Heart left ventricle (tissue), 16 donors: ENCODE results near the gene ST7. TPM values are rescaled to one million over a fixed set of nuclear protein-coding genes. Genes with fewer than 3 reads are reported as not detected.
A peak's percentile ranks its signal among the peaks of the same experiment; 100 is the strongest.
"Not testable (repeated sequence)": the region's sequence is repeated elsewhere in the genome, so short reads cannot be mapped to it uniquely, and the experiment has no call there.

ENCODE experiments used
- ATAC-seq, 4 donors: fragments of 200-7000 bp; cut with Tn5 transposase; one replicate each; pipeline ENCODE4 v1.9.1; 2020 to 2022; ENCODE audit warnings: moderate library complexity in 4 of 4, mild to moderate bottlenecking in 3 of 4, moderate number of reproducible peaks in 1 of 4
- DNase-seq, 5 donors: peaks; one replicate each; pipeline ENCODE4 v3.0.0-alpha.2; 2020
- H3K27ac ChIP-seq, 12 donors: fragments of 200-600 bp; sonication (generic) in 4 of 12; one replicate each; pipeline versions ENCODE4 v1.5.0 to v1.8.0; 2016 to 2022; ENCODE audit warnings: mild to moderate bottlenecking in 2 of 12
- H3K27me3 ChIP-seq, 9 donors: fragments of 200-600 bp; sonication (generic) in 2 of 9; one replicate each; pipeline versions ENCODE4 v1.5.1 to v1.8.0; 2016 to 2022; ENCODE audit warnings: mild to moderate bottlenecking in 3 of 9
- H3K36me3 ChIP-seq, 9 donors: fragments of 200-600 bp; sonication (generic) in 2 of 9; one replicate each; pipeline versions ENCODE4 v1.5.0 to v1.8.0; 2018 to 2022; ENCODE audit warnings: mild to moderate bottlenecking in 2 of 9
- H3K4me1 ChIP-seq, 12 donors: fragments of 200-600 bp; sonication (generic) in 4 of 12; one replicate each; pipeline versions ENCODE4 v1.5.0 to v1.8.0; 2016 to 2022; ENCODE audit warnings: mild to moderate bottlenecking in 3 of 12
- H3K4me3 ChIP-seq, 12 donors: fragments of 200-600 bp; sonication (generic) in 4 of 12; one replicate each; pipeline versions ENCODE4 v1.5.0 to v1.8.0; 2017 to 2022; ENCODE audit warnings: mild to moderate bottlenecking in 9 of 12, moderate library complexity in 4 of 12
- H3K9me3 ChIP-seq, 12 donors: fragments of 200-600 bp; sonication (generic) in 4 of 12; one replicate each; pipeline versions ENCODE4 v1.5.0 to v1.8.0; 2016 to 2022; ENCODE audit warnings: mild to moderate bottlenecking in 1 of 12
- CTCF ChIP-seq, 12 donors: fragments of 200-600 bp; sonication (generic) in 4 of 12; IDR thresholded peaks; one replicate each; pipeline versions ENCODE4 v1.5.0 to v1.8.0; 2018 to 2022; ENCODE audit warnings: antibody characterized with exemption in 12 of 12, mild to moderate bottlenecking in 5 of 12
- POLR2A ChIP-seq, 2 donors: fragments of 450-650 bp; IDR thresholded peaks; one replicate each; pipeline ENCODE4 v1.6.1; 2017; ENCODE audit warnings: antibody characterized with exemption in 2 of 2, mild to moderate bottlenecking in 2 of 2, moderate library complexity in 2 of 2
- WGBS, 4 donors: extraction: QIAGEN DNeasy Blood & Tissue Kit in 2 of 4; methylation state at CpG; one replicate each; pipeline versions ENCODE4 v1.1.5 to v1.1.7; 2013 to 2018; 5-methylcytosine and 5-hydroxymethylcytosine counted together
- intact Hi-C, 10 donors: fragments of 100-400 bp; cut with DNase I; formaldehyde crosslinking; loops; one replicate each; pipeline versions ENCODE4 v1.11.1 to v1.14.2; 2022
- polyA plus RNA-seq, 2 donors: library from polyadenylated mRNA; stranded (reverse); fragments of 200-250 nt; gene quantifications; one replicate each; pipeline ENCODE4 v1.2.3, GENCODE V29; 2013
- total RNA-seq, 9 donors: library from RNA; depleted of rRNA in 2 of 9; stranded (reverse); fragments of >200 nt in 2 of 9; fragmentation: NEBNext Ultra II Directional in 3 of 9; extraction: Animal tissue kit (Norgen Biotek cat#: 25700) in 3 of 9; gene quantifications; one replicate each; pipeline versions ENCODE4 v1.1.0 to v1.2.4, GENCODE V29; 2016 to 2023
- donor health status: ischemic (EF 13 %, LVEDD 7.1; RV severe dilation, severe dysfunction).
- donor health status: healthy with polysubstance abuse.
- donor health status: DM: no; HTN: yes; CAD: no.
- donor health status: DM: no; HTN: no; CAD: no.
- donor health status: ischemic (EF 25% LVEDD 6.9; RV normal size, moderate dysfunction).
- donor health status: ischemic (EF 25% LVEDD 5.7; RV mildly dilated, moderate dysfunction).
- donor health status: healthy.
- donor health status: DM: yes; HTN: yes; CAD: no.
- donor health status: ischemic (EF 35%, LVEDD 5.7; RV mildly dilated, moderate dysfunction).
- donor health status: nonischemic (EF 11% LVEDD 7.7; RV severe dilation, severe dysfunction).
- donor health status: DM: yes; HTN: yes; CAD: no.
- donor health status: PGD.
- donor health status: ischemic (EF 29% LVEDD 5.4; RV normal size, mild dysfunction).
- donor health status: nonischemic (EF 23%, LVEDD 6.1; RV moderate dilation, normal function).

ST7 gene
- total and polyA plus RNA-seq, 11 donors, result 16.0 to 41.3 (median 25.5) TPM

- H3K9me3 ChIP-seq, result no peaks in the 10 kb centered on the region
- no peaks in the 10 kb centered on the region for H3K27me3 ChIP-seq
- intact Hi-C loops, result no loop called here
- ATAC-seq (no peak), DNase-seq (no peak)
- TF ChIP-seq CTCF (IDR thresholded peaks at IDR 0.05) (no peak), POLR2A (IDR thresholded peaks at IDR 0.05) (no peak)
- H3K4me1 ChIP-seq, result peaks cover 5 to 48% (median 34%) of the 10 kb centered on the region in 12 donors
- peak overlapping the region in 9 of 12 donors; percentile 2 to 97 (median 91) for H3K4me3 ChIP-seq
- peak overlapping the region in 11 of 12 donors; percentile 6 to 100 (median 99) for H3K27ac ChIP-seq
- peaks cover 0 to 3% (median 0%) of the 10 kb centered on the region in 9 donors for H3K36me3 ChIP-seq
Measured at GRCh38 chr7:116955340-116955739, 2.0 kb downstream of the ST7 start.

GRCh38 chr7:116955801-116956476, 2.6 kb downstream of the ST7 start:
- Histone ChIP-seq H3K9me3 (no peaks in the 10 kb centered on the region), H3K36me3 (peaks cover 0 to 3% (median 0%) of the 10 kb centered on the region in 9 donors), H3K27me3 (no peaks in the 10 kb centered on the region), H3K4me3 (peak overlapping the region in 3 of 12 donors; percentile 85 to 94 (median 89)), H3K4me1 (peaks cover 5 to 48% (median 34%) of the 10 kb centered on the region in 12 donors), H3K27ac (peak overlapping the region; percentile 17 to 100 (median 64))
- WGBS, 4 donors, result 41 to 47% (median 44%) methylated on average over 4 of the region's 4 CpGs
- DNase-seq (peak in 1 of 5 donors; percentile 22), ATAC-seq (peak in 1 of 4 donors; percentile 6)
- intact Hi-C loops, result no loop called here
- no peak for TF ChIP-seq CTCF (IDR thresholded peaks at IDR 0.05)
- TF ChIP-seq POLR2A (IDR thresholded peaks at IDR 0.05), result no peak

GRCh38 chr7:116956477-116956804, 3.1 kb downstream of the ST7 start:
- no peak overlapping the region for H3K4me3 ChIP-seq
- peak overlapping the region; percentile 17 to 100 (median 64) for H3K27ac ChIP-seq
- TF ChIP-seq POLR2A (IDR thresholded peaks at IDR 0.05) (no peak), CTCF (IDR thresholded peaks at IDR 0.05) (no peak)
- H3K27me3 ChIP-seq, result no peaks in the 10 kb centered on the region
- H3K9me3 ChIP-seq, result no peaks in the 10 kb centered on the region
- intact Hi-C loops, result no loop called here
- peaks cover 0 to 3% (median 0%) of the 10 kb centered on the region in 9 donors for H3K36me3 ChIP-seq
- 67 to 86% (median 82%) methylated on average over 2 of the region's 2 CpGs for WGBS, 4 donors
- DNase-seq (no peak), ATAC-seq (no peak)
- peaks cover 5 to 48% (median 34%) of the 10 kb centered on the region in 12 donors for H3K4me1 ChIP-seq

GRCh38 chr7:116957874-116958273, 4.6 kb downstream of the ST7 start:
- DNase-seq, result no peak
- Histone ChIP-seq H3K4me3 (no peak overlapping the region), H3K9me3 (no peaks in the 10 kb centered on the region), H3K27me3 (no peaks in the 10 kb centered on the region), H3K36me3 (peaks cover 0 to 3% (median 0%) of the 10 kb centered on the region in 9 donors), H3K27ac (no peak overlapping the region), H3K4me1 (peaks cover 5 to 39% (median 23%) of the 10 kb centered on the region in 12 donors)
- ATAC-seq, result no peak
- 79 to 98% (median 89%) methylated on average over 2 of the region's 2 CpGs for WGBS, 4 donors
- intact Hi-C loops, result no loop called here
- TF ChIP-seq CTCF (IDR thresholded peaks at IDR 0.05), result no peak
- no peak for TF ChIP-seq POLR2A (IDR thresholded peaks at IDR 0.05)

- H3K4me3 ChIP-seq, H3K27me3 ChIP-seq, DNase-seq, H3K9me3 ChIP-seq, intact Hi-C loops, ATAC-seq, H3K27ac ChIP-seq, H3K36me3 ChIP-seq: not testable (repeated sequence)
- WGBS, 4 donors, result 90 to 92% (median 91%) methylated on average over 4 of the region's 4 CpGs
- peaks cover 0 to 30% (median 0%) of the 10 kb centered on the region in 12 donors for H3K4me1 ChIP-seq
Measured at GRCh38 chr7:116961966-116962673, 8.8 kb downstream of the ST7 start.
